Lower leg skin (tissue), 4 donors: ENCODE measurements around the gene CNPPD1. TPM values are rescaled to one million over a fixed set of nuclear protein-coding genes. Genes with fewer than 3 reads are reported as not detected.

Source experiments
- DNase-seq, 2 donors: peaks; one replicate each; pipeline ENCODE4 v3.0.0-alpha.2; 2019; ENCODE audit warnings: low spot score in 2 of 2
- H3K4me3 ChIP-seq: fragments of 200-600 bp; sonication (generic); 2 replicates; pipeline ENCODE4 v1.5.1; 2017; ENCODE audit warnings: mild to moderate bottlenecking, low read depth; ENCODE audit not compliant: poor library complexity, severe bottlenecking
- CTCF ChIP-seq, 3 donors: fragments of 450-650 bp; IDR thresholded peaks; one replicate each; pipeline ENCODE4 v1.5.1; 2016; ENCODE audit warnings: antibody characterized with exemption in 3 of 3, mild to moderate bottlenecking in 3 of 3, moderate library complexity in 2 of 3
- POLR2A ChIP-seq, 2 donors: fragments of 450-650 bp; IDR thresholded peaks; one replicate each; pipeline ENCODE4 v1.6.1; 2016 to 2017; ENCODE audit warnings: antibody characterized with exemption in 2 of 2, mild to moderate bottlenecking in 1 of 2, moderate library complexity in 1 of 2
- WGBS, 2 donors: methylation state at CpG; one replicate each; pipeline ENCODE4 v1.1.5; 2018; 5-methylcytosine and 5-hydroxymethylcytosine counted together
- intact Hi-C: fragments of 100-400 bp; cut with DNase I; formaldehyde crosslinking; loops from one replicate; pipeline ENCODE4 v1.15.0; 2023; ENCODE audit warnings: low total_unique reads
- total RNA-seq, 4 donors: library from RNA; depleted of rRNA; stranded (reverse); fragments of >200 nt; gene quantifications; one replicate each; pipeline ENCODE4 v1.1.0, GENCODE V29; 2016

CNPPD1 gene
- total RNA-seq, 4 donors from 2014 or later: 48.0 to 76.7 (median 66.9) TPM

- DNase-seq: no peak
- 84 to 85% methylated on average over 3 of the region's 3 CpGs for WGBS, 2 donors
- no peak overlapping the region for H3K4me3 ChIP-seq
- intact Hi-C loops: no loop called here
- TF ChIP-seq POLR2A (IDR thresholded peaks at IDR 0.05) (no peak), CTCF (IDR thresholded peaks at IDR 0.05) (no peak)
These were observed 2.6 kb downstream of the CNPPD1 start for GRCh38 chr2:219174146-219174545.

GRCh38 chr2:219173176-219173575 is 3.5 kb downstream of the CNPPD1 start:
- no peak for TF ChIP-seq POLR2A (IDR thresholded peaks at IDR 0.05)
- intact Hi-C loops: no loop called here
- DNase-seq: peak in 1 of 2 donors; percentile 34
- WGBS, 2 donors: 88 to 89% methylated on average over 6 of the region's 6 CpGs
- no peak overlapping the region for H3K4me3 ChIP-seq

- intact Hi-C loops: no loop called here
- peak in 1 of 2 donors; percentile 77 for DNase-seq
- WGBS, 2 donors: 82 to 91% methylated on average over 15 to 16 of the region's 16 CpGs
- no peak overlapping the region for H3K4me3 ChIP-seq
- no peak for TF ChIP-seq CTCF (IDR thresholded peaks at IDR 0.05)
- no peak for TF ChIP-seq POLR2A (IDR thresholded peaks at IDR 0.05)
These were observed 4.2 kb downstream of the CNPPD1 start for GRCh38 chr2:219172231-219173154.

- H3K4me3 ChIP-seq: no peak overlapping the region
- WGBS, 2 donors: 14 to 28% methylated on average over 6 of the region's 6 CpGs
- no peak for TF ChIP-seq CTCF (IDR thresholded peaks at IDR 0.05)
- TF ChIP-seq POLR2A (IDR thresholded peaks at IDR 0.05): no peak
- DNase-seq: peak; percentile 85 to 94
- intact Hi-C loops: no loop called here
These were observed 5.5 kb downstream of the CNPPD1 start for GRCh38 chr2:219171231-219171651.

- intact Hi-C loops: no loop called here
- peak in 1 of 2 donors; percentile 42 for DNase-seq
- H3K4me3 ChIP-seq: no peak within 1 kb of the TSS
- WGBS, 2 donors: 85 to 92% methylated on average over 10 of the region's 10 CpGs
- TF ChIP-seq CTCF (IDR thresholded peaks at IDR 0.05): no peak
- TF ChIP-seq POLR2A (IDR thresholded peaks at IDR 0.05): no peak
These were observed 6.6 kb downstream of the CNPPD1 start, which contains the start of gene SLC23A3 for GRCh38 chr2:219169930-219170654. Gene SLC23A3 (minus strand): TSS chr2:219170029. CDS start chr2:219169984, 45 bp downstream.

- TF ChIP-seq POLR2A (IDR thresholded peaks at IDR 0.05): no peak
- intact Hi-C loops: no loop called here
- DNase-seq: peak in 1 of 2 donors; percentile 74
- no peak overlapping the region for H3K4me3 ChIP-seq
These were observed 7.8 kb downstream of the CNPPD1 start for GRCh38 chr2:219168932-219169331.
